GM18502 (cell line): Measurements from ENCODE around the gene SHC4.
"Not testable (repeated sequence)": the region's sequence is repeated elsewhere in the genome, so short reads cannot be mapped to it uniquely, and the experiment has no call there.

Experiments
- ATAC-seq: cut with Tn5 transposase; IDR thresholded peaks from one replicate; pipeline ENCODE4 v1.9.1; 2021; ENCODE audit warnings: mild to moderate bottlenecking; ENCODE audit not compliant: unreplicated experiment, poor library complexity

The SHC4 gene

DNA sequence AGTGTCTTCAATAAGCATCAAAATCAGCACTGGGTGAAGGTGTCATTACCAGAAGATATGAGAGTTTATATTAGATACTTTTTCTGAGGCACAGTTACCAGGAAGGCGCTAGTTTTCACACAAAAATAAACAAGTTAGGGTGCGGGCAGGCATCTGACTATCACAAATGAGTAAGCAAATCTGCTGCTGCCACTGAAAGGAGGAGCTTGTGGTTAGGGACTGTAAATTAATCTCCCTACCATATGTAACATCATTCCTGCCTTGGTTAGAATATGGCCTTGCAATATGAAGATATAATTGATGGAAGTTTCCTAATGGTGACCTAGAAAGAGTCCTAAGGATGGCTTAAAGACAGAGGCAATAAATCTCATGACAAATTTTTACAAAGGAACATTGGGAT is 105.3 kb downstream of the SHC4 start:
- ATAC-seq: no peak

DNA sequence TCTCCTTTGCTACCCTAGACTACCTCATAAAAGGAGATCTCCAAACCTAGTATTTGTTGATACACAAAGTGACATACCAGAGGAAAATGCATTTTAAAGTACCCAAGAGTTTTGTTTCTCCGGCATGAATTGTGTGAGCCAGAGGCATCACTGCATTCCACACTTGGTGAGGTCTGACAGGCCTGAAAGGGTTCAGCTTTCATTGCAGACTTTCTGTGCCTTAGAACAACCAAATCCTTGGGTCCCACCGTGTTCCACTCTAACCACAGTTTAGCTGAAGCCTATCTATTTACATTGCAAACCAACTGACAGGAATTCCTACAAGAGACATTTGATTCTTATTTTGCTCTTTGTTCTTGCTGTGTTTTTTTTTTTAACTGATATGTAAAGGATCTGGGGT is 106.8 kb downstream of the SHC4 start:
- ATAC-seq: no peak

DNA sequence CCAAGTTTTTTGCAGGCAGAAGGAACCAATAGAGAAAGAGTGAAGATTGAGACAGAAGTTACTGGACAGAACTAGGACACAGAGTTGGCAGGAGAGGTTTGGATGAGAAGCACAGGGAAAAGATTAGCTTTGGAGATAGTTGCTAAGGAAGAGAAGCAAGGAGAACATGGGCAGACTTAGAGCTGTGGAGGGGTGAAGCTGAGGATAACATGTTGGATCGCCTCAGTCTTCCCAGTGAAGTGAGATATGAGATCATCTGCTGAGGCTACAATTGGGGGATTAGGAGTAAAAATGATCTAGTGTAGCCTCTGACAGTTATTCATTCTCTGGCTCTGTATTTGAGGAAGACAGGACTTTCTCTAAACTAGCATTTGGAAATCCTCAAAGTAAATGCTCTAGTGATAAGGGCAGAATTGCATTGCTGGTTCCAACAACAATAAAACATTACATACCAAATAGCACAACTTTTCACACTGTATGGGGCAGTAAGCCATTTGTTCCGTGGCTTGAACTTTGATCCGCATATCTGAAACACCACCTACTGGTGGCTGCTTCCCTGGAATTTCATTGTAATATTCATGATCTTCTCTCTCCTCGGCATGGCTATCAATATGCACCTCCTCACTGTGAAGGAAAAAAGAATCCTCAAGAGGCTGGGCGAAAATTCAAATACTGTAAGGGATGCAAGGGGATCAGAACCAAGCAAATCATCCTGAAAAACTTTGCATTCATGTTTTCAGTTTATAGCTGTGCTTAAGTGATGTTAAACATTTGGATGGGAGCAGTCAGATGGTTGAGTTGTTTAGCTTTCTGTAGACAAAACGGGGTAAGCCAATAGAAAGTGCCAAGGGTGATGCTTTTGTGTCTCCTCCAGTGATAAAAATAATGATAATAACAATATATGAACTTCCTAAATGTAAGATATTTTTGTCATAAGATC is 107.9 kb downstream of the SHC4 start:
- no peak for ATAC-seq

DNA sequence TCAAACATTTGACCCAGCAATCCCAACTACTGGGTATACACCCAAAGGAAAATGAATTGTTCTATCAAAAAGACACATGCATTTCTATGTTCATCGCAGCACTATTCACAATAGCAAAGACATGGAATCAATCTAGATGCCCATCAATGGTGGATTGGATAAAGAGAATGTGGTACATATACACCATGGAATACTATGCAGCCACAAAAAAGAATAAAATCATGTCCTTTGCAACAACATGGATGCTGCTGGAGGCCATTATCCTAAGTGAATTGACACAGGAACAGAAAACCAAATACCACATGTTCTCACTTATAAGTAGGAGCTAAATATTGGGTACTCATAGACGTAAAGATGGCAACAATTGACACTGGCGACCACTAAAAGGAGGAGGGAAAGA is 109.3 kb downstream of the SHC4 start:
- not testable (repeated sequence) for ATAC-seq

DNA sequence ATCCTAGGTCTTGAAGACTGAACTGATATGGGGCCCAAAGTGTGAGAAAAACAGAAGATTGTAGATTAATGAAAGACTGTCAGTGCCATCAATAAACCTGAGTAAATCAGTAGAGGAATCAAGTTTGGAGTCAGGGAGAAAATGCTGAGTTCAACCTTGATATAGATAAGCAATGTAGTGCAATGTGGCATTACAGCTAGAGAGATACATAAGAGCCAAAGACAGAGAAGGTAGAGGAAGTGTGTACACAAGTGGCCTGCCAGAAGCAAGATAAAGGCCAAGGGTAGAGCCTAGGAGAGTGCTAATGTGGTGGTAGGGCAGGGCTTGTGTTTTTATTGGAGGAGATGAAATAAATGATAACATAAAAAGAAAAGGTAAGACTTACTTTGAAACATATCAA is 111.8 kb downstream of the SHC4 start:
- ATAC-seq: no peak

DNA sequence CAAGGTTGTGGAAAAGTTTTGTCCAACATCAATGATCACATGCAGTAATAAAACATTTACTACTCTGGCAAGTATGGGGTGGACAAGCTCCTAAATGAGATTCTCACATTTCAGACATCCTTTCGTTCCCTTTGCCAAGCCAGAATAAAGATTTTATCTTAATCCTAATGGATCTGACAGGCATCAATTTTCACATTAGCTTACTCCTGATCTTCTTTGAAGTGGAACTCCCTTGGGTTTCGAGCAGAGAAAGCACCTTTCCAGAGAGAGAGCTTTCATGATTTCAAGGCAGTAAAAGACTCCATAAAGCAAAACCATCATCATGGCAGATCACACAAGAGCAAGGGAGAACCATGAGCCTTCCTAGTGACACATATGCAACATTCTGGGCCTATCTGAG is 113.1 kb downstream of the SHC4 start:
- ATAC-seq: no peak

DNA sequence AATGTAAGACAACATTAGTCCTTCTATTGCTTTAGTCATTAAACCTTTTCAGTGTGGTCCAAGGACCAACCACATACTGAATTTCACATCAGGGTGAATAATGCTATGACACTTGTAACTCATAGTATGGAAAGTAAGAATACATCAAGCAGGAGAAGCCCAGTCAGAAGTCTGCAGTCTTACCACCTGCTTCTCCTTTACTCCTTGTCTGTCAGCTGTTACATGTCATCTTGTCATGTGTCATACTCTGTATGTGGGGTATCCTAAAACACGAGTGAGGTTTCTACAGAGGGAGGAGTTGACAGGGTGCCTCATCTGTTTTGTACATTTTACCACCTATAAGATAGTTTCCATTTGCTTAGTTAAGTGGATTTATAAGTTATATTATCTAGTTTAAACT is 118.6 kb downstream of the SHC4 start:
- ATAC-seq: no peak

DNA sequence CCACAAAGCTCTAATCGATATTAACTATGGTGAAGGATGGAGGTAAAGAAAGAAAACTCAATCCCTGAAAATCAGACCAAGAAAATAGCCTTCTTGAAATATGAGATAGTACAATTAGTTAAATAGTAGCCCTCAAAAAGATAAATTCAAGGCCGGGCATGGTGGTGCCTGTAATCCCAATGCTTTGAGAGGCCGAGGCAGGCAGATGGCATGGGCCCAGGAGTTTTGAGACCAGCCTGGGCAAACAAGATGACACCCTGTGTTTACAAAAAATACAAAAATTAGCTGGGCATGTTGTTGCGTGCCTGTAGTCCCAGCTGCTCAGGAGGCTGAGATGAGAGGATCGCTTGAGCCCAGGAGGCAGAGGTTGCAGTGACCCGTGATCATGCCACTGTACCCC is 121.2 kb downstream of the SHC4 start:
- no peak for ATAC-seq

DNA sequence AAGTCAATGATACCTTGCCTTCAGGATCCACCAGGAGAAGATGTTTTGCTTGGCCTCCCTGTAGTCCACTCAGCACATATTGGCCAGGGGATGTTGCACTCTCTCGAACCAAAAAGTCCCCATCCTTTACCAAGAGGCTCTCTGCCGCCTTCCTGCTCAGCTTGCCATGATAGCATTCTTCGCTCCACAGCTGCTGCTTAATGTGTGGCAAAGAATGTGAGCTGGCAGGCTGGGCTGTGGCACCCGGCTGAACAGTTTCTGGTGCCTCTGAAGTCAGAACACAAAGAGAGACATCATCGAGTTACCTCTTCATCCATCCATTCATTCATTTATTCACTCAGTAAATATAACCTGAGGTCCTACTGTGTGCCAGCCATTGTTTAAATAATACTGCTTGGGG is 129.0 kb downstream of the SHC4 start:
- no peak for ATAC-seq

DNA sequence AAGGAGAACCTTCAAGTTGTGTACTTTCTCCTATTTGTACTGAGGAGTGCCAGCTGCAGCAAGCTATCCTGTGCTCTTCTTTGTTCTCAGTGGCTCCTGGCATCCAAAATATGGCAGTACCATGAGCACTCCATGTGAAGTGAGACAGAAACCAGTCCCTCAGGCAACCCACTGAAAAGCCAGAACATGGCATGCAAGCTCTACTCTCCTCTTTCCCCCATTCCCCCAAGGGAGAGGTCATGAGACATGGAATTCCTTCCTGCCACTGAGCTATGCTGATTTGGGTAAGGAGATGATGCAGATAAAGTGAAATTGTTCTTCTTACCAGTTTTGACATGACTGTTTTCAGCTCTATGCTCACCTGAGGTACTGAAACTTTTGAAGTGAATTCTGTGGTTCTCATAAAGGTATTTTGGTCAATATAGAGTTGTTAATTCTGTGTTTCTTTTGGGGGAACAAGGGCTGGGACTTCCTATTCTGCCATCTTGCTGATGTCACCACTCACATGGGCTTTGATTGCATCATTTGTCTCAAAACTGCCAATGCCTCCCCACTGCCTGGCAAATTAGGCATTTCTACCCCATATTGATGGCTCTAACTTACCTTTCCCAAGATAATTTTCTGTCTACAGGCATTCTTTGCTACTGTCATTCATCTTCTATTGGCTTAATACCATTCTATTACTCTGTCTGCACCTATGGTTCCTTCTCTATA is 130.0 kb downstream of the SHC4 start:
- no peak for ATAC-seq

DNA sequence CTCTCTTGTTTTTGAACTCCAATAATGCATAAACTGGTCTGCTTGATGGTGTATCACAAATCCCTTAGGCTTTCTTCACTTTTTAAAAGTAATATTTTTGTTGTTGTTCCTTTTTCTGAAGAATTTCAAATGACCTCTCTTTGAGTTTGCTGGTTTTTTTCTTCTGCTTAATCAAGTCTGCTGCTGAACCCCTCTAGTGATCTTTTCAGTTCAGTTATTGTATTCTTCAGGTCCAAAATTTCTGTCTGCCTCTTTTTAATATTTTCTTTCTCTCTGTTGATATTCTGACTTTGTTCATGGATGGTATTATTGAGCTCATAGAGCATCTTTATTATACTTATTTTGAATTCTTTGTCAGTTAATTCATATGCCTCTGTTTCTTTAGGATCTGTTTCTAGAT is 131.1 kb downstream of the SHC4 start:
- no peak for ATAC-seq

DNA sequence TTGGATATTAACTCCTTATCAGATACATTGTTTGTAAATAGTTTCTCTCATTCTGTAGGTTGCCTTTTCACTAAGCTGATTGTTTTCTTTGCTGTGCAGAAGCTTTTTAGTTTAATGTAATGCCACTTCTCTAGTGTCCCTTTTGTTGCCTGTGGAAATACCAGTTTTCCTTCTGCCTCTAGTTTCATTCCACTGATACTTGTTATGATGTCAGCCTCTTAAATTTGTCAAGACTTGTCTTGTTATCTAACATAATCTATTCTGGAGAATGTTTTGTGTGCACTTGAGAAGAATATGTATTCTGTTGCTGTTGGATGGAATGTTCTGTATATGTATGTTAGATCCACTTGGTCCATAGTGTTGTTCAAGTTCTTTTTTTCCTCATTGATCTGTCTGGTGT is 134.8 kb downstream of the SHC4 start:
- ATAC-seq: no peak

DNA sequence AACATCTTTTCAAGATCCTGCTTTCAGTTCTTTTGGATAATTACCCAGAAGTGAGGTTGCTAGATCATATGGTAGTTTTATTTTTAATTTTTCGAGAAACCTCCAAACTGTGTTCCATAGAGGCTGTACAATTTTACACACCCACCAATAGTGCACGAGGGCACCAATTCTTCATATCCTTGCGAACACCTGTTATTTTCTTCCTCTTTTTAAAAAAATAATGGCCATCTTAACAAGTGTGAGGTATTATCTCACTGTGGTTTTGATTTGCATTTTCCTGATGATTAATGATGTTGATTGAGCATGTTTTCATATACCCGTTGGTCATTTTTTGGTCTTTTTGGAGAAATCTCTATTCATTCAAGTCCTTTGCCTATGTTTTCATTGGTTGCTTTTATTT is 135.2 kb downstream of the SHC4 start:
- ATAC-seq: no peak

DNA sequence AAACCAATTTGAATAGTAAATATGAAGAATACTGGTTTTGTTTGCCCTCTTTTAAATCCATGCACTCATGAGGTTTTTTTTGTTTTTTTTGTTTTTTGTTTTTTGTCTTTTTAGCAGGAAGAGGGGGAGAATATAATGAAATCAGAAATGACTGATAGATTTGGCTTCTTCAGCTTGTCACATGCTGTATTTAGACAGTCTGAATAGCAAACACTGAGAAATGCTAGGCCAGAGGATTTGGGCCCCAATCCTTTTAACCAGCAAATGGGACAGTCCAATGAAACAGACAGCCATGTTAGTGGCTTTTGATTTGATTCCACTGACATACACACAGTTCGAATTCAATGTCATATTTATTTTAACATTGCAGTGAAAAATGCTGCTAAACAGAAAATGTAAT is 138.6 kb downstream of the SHC4 start:
- no peak for ATAC-seq

DNA sequence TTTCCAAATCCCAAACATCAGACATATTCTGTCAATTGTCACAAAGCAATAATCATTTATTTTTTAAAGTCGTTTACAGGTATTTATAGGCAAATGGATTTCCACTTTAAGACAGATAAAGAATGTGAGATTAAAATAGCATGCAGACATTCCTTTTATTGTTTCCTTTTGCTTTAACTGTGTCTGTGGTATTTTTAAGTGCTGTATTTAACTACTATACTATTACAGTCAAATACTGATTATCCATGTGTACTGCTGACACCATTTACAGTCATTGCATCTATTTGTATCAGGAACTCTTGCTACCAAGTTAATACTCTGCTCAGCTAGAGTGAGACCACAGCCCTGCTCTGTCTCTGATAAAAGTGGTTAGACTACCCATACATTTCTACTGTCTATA is 140.0 kb downstream of the SHC4 start:
- ATAC-seq: no peak

DNA sequence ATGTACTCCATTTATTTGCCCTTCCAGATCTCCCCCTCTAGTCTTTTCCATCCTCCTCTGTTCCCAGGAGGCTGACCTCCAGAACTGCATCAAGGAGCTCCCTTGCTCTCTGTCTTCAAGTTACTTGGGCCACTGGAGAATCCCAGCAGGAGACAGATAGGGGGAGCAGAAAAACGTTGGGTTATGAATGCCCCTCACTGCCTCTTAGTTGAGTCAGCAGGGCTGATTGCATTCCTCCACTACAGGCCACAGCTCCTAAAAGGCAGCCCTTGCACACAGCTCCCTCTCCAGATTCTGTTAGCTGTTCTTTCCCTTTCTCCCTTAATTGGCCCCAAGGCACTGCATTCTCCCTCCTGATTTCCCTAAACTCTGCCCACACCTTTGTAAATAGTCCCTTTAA is 140.5 kb downstream of the SHC4 start:
- no peak for ATAC-seq

DNA sequence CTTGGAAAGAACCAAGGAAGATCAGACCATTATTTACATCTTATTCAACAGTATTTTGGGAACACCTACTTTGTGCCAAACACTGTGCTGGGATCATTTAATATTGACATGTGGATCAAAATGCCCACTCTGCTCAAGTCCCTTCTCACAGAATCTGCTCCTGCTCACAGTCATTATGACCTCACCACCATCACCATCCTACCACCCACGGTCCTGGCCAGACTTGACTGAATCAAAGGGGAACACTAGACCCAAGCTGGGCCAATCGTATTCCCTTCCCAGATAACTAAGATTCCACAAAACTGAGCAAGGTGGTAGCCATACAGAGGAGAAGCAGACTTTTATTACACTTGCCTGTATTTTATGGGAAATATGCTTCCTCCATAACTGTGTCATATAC is 149.4 kb downstream of the SHC4 start:
- no peak for ATAC-seq

DNA sequence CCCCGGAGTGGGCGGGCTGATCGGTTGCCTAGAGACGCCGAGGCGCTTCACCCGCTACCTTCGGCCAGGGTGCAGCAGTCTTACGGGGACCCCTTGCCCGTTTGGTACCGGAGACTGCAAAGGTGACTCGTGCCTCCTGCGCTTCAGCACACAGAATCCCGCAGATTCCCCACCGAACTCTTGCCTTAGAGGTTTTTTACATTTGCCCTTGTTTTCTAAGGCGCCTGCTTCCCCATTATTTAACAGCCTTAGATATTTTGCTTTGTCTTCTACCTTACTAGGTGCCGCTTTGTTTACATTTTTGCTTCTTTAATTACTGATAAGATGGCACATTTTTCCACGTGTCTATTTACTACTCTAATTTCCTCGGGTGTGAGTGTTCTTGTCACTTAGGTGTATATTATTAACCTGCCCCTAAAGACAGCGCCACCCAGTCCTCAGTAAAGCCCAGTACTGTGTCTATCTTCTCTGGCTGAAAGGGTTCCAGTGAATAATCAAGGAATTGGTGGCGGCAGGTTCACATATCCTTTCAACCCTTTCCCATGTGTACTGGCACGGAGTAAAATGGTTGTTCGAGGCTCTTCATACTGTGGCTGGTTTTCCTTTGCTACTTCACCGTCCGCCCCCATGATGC is 152.3 kb downstream of the SHC4 start:
- no peak for ATAC-seq

DNA sequence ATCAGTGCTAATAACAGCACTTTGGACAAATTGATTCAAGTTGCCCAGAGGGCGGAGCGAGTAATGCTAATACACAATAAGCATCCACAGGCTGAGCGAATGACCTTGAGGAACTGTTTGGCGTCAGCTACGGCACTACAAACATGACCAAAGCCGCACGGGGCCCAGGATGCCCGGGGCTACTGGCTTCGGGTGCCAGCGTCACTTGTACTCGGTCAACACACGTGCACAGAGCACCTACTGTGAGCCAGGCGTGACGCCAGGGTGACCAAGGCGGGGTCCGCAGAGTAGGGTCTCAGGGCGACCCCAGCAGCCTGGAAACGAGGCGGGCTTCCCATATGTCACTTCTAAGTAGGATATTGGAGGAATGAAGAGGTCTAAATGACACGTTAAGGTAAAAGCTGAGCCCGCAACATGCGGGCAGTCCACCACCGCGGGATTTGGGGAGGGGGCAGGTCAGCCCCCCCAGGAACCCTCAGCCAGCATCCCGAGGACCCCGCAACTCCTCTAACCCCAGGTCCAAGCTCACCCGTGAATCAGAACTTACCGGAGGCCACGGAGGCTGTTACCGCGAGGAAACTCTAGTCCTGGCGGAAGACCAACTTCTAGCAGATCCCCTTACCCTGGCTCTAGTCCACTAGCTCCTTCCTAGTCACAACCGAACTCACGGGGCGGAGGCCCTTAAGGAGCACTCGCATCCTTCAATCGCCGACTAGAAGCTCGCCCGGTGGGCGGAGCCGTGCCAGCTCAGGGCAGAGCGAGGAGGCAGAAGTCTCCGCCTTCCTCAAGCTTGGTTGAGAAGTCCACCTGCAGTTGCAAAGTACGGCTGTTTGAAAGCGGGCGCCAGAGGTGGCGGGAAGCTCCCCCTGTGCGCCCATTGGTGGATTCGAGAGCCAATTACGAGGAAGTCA is 153.1 kb downstream of the SHC4 start, which contains the start of gene CEP152:
Gene CEP152, minus strand, starts transcription at position 656 of the 911 bp plus-strand sequence. CDS start 5,420 bp downstream, outside the sequence.
- peak; percentile 98 for ATAC-seq

DNA sequence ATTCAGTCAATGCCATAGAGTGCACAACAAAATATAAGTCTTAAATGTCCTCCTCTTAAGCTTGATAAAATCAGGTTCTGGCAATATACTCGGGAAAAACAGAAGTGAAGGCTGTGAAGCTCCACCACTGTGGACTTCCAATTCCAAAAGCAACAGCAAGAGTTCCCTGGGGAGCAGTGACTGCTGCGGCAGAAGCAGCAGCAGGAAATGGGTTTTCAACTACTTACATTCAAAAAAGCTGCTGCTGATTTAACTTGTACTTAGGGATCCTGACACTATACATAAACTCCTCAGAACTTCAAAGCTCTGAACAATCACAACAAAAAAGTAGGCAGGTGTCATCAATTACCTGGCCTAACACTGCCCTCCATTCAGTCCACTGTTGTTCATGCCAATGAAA is 157.6 kb downstream of the SHC4 start:
- no peak for ATAC-seq
